Suprapubic skin (tissue), 4 donors: ENCODE data around the gene ACOT12. TPM values are rescaled to one million over a fixed set of nuclear protein-coding genes. Genes with fewer than 3 reads are reported as not detected.

Experiments
- DNase-seq, 2 donors: peaks; one replicate each; pipeline ENCODE4 v3.0.0-alpha.2; 2019; ENCODE audit warnings: low spot score in 2 of 2
- H3K27ac ChIP-seq: fragments of 200-600 bp; sonication (generic); one replicate; pipeline ENCODE4 v1.5.1; 2019
- H3K27me3 ChIP-seq: fragments of 200-600 bp; sonication (generic); one replicate; pipeline ENCODE4 v1.5.1; 2019
- H3K36me3 ChIP-seq: fragments of 200-600 bp; sonication (generic); one replicate; pipeline ENCODE4 v1.5.1; 2019
- H3K4me1 ChIP-seq: fragments of 200-600 bp; sonication (generic); one replicate; pipeline ENCODE4 v1.5.1; 2019
- H3K4me3 ChIP-seq: fragments of 200-600 bp; sonication (generic); one replicate; pipeline ENCODE4 v1.5.1; 2019; ENCODE audit warnings: mild to moderate bottlenecking
- H3K9me3 ChIP-seq: fragments of 200-600 bp; sonication (generic); one replicate; pipeline ENCODE4 v1.5.1; 2019
- CTCF ChIP-seq, 2 donors: fragments of 200-600 bp in 1 of 2; fragments of 450-650 bp in 1 of 2; sonication (generic) in 1 of 2; IDR thresholded peaks; one replicate each; pipeline ENCODE4 v1.5.1; 2016 to 2019; ENCODE audit warnings: antibody characterized with exemption in 2 of 2, mild to moderate bottlenecking in 1 of 2, moderate library complexity in 1 of 2
- EP300 ChIP-seq: sonication (generic); formaldehyde crosslinking; IDR thresholded peaks from one replicate; pipeline ENCODE4 v1.6.1; 2017; ENCODE audit warnings: antibody characterized with exemption
- POLR2A ChIP-seq, 2 donors: fragments of 450-650 bp; IDR thresholded peaks; one replicate each; pipeline ENCODE4 v1.6.1; 2017; ENCODE audit warnings: antibody characterized with exemption in 2 of 2, mild to moderate bottlenecking in 2 of 2, moderate library complexity in 2 of 2
- POLR2AphosphoS5 ChIP-seq, 3 donors: sonication (generic); formaldehyde crosslinking; IDR thresholded peaks; one replicate each; pipeline ENCODE4 v1.6.1; 2017; ENCODE audit warnings: antibody characterized with exemption in 3 of 3
- WGBS: methylation state at CpG from one replicate; pipeline ENCODE4 v1.1.5; 2018; 5-methylcytosine and 5-hydroxymethylcytosine counted together
- total RNA-seq, 4 donors: library from RNA; depleted of rRNA; stranded (reverse); fragments of >200 nt; gene quantifications; one replicate each; pipeline ENCODE4 v1.1.0, GENCODE V29; 2016

Gene ACOT12
- total RNA-seq, 4 donors from 2014 or later: 3.0 TPM; not detected in 3

- no peaks in the 10 kb centered on the region for H3K27me3 ChIP-seq
- no peak for TF ChIP-seq POLR2AphosphoS5 (IDR thresholded peaks at IDR 0.05)
- TF ChIP-seq CTCF (IDR thresholded peaks at IDR 0.05): no peak
- TF ChIP-seq POLR2A (IDR thresholded peaks at IDR 0.05): no peak
- TF ChIP-seq EP300: no peak
- no peak for DNase-seq
- H3K36me3 ChIP-seq: peaks cover 43% of the 10 kb centered on the region
- H3K9me3 ChIP-seq: no peaks in the 10 kb centered on the region
- WGBS: 98% methylated on average over 2 of the region's 2 CpGs
- H3K4me1 ChIP-seq: no peaks in the 10 kb centered on the region
- H3K4me3 ChIP-seq: no peak overlapping the region
- H3K27ac ChIP-seq: no peak overlapping the region
These were observed 85.1 kb downstream of the ACOT12 start for GRCh38 chr5:81308836-81309235.

- TF ChIP-seq EP300 (no peak), POLR2AphosphoS5 (IDR thresholded peaks at IDR 0.05) (no peak), CTCF (IDR thresholded peaks at IDR 0.05) (no peak)
- H3K36me3 ChIP-seq: peaks cover 15% of the 10 kb centered on the region
- no peak for DNase-seq
- H3K4me1 ChIP-seq: peaks cover 17% of the 10 kb centered on the region
- H3K4me3 ChIP-seq: no peak overlapping the region
- H3K9me3 ChIP-seq: no peaks in the 10 kb centered on the region
- H3K27me3 ChIP-seq: no peaks in the 10 kb centered on the region
- no peak overlapping the region for H3K27ac ChIP-seq
These were observed 88.1 kb downstream of the ACOT12 start for GRCh38 chr5:81305785-81306184.

- 79% methylated on average over 1 of the region's 1 CpG for WGBS
These were observed 90.4 kb downstream of the ACOT12 start for GRCh38 chr5:81303563-81303962.

GRCh38 chr5:81302596-81302995 lies 91.3 kb downstream of the ACOT12 start:
- no peak for TF ChIP-seq POLR2A (IDR thresholded peaks at IDR 0.05)
- no peak for TF ChIP-seq POLR2AphosphoS5 (IDR thresholded peaks at IDR 0.05)
- TF ChIP-seq EP300: no peak
- no peak for TF ChIP-seq CTCF (IDR thresholded peaks at IDR 0.05)
- no peak overlapping the region for H3K27ac ChIP-seq
- peak overlapping the region; percentile 83 for H3K4me3 ChIP-seq
- peaks cover 34% of the 10 kb centered on the region for H3K4me1 ChIP-seq
- DNase-seq: no peak
- WGBS: 86% methylated on average over 5 of the region's 5 CpGs
- H3K36me3 ChIP-seq: peaks cover 5% of the 10 kb centered on the region
- no peaks in the 10 kb centered on the region for H3K27me3 ChIP-seq
- no peaks in the 10 kb centered on the region for H3K9me3 ChIP-seq

More at GRCh38 chr5:81303563-81303962, 90.4 kb downstream of the ACOT12 start:
- no peak for TF ChIP-seq POLR2A (IDR thresholded peaks at IDR 0.05)
- TF ChIP-seq CTCF (IDR thresholded peaks at IDR 0.05): no peak
- TF ChIP-seq EP300: no peak
- TF ChIP-seq POLR2AphosphoS5 (IDR thresholded peaks at IDR 0.05): no peak
- no peak overlapping the region for H3K27ac ChIP-seq
- DNase-seq: no peak
- H3K36me3 ChIP-seq: peaks cover 5% of the 10 kb centered on the region
- H3K4me1 ChIP-seq: peaks cover 34% of the 10 kb centered on the region
- no peak overlapping the region for H3K4me3 ChIP-seq
- H3K9me3 ChIP-seq: no peaks in the 10 kb centered on the region
- H3K27me3 ChIP-seq: no peaks in the 10 kb centered on the region

GRCh38 chr5:81301271-81302015 lies 92.5 kb downstream of the ACOT12 start, which contains the start of gene ZCCHC9:
Gene ZCCHC9 (plus strand): TSS chr5:81301587. CDS start chr5:81304758, 3,171 bp downstream.
- H3K4me1 ChIP-seq: peaks cover 34% of the 10 kb centered on the region
- under 1% methylated on average over 37 of the region's 54 CpGs for WGBS
- H3K9me3 ChIP-seq: no peaks in the 10 kb centered on the region
- DNase-seq: peak; percentile 95 to 96
- no peaks in the 10 kb centered on the region for H3K27me3 ChIP-seq
- H3K27ac ChIP-seq: peak within 1 kb of the TSS; percentile 90
- H3K36me3 ChIP-seq: peaks cover 5% of the 10 kb centered on the region
- peak within 1 kb of the TSS; percentile 83 for H3K4me3 ChIP-seq
- TF ChIP-seq POLR2A (IDR thresholded peaks at IDR 0.05) (peak in 1 of 2 donors; percentile 72), CTCF (IDR thresholded peaks at IDR 0.05) (peak in 1 of 2 donors; percentile 31), POLR2AphosphoS5 (IDR thresholded peaks at IDR 0.05) (peak; percentile 57 to 92 (median 70)), EP300 (no peak)
